OCI-LY1 (cell line): Measurements from ENCODE around the gene RNU1-2.
"Not testable (repeated sequence)": the region's sequence is repeated elsewhere in the genome, so short reads cannot be mapped to it uniquely, and the experiment has no call there.

Source experiments
- H2AFZ ChIP-seq: fragments of 200-600 bp; sonication (generic), shearing (Covaris generic); 2 replicates; pipeline ENCODE4 v1.6.0; 2014; ENCODE audit warnings: antibody characterized with exemption, mild to moderate bottlenecking, low read length
- H3F3A ChIP-seq: fragments of 200-600 bp; sonication (generic), shearing (Covaris generic); 2 replicates; pipeline ENCODE4 v1.6.0; 2014; ENCODE audit warnings: mild to moderate bottlenecking, antibody characterized with exemption, low read length, moderate library complexity; ENCODE audit not compliant: insufficient read depth
- H3K27ac ChIP-seq: fragments of 200-600 bp; sonication (generic); 2 replicates; pipeline ENCODE4 v1.5.1; 2014; ENCODE audit warnings: low read length, mixed run types, mild to moderate bottlenecking, low read depth; ENCODE audit not compliant: poor library complexity, severe bottlenecking
- H3K27me3 ChIP-seq: fragments of 200-600 bp; sonication (generic); 2 replicates; pipeline ENCODE4 v1.6.0; 2014; ENCODE audit warnings: antibody characterized with exemption, mild to moderate bottlenecking, low read length, moderate library complexity; ENCODE audit not compliant: insufficient read depth
- H3K36me3 ChIP-seq: fragments of 200-600 bp; sonication (generic); 2 replicates; pipeline ENCODE4 v1.6.1; 2014; ENCODE audit warnings: mild to moderate bottlenecking, antibody characterized with exemption, low read length, moderate library complexity, mixed read lengths; ENCODE audit not compliant: insufficient read depth
- H3K4me1 ChIP-seq: fragments of 200-600 bp; sonication (generic); 2 replicates; pipeline ENCODE4 v1.5.1; 2014; ENCODE audit warnings: mild to moderate bottlenecking, low read length, moderate library complexity; ENCODE audit not compliant: insufficient read depth, severe bottlenecking
- H3K4me2 ChIP-seq: fragments of 200-600 bp; sonication (generic), shearing (Covaris generic); 2 replicates; pipeline ENCODE4 v1.6.1; 2014; ENCODE audit warnings: low read length
- H3K4me3 ChIP-seq: fragments of 200-600 bp; sonication (generic); 2 replicates; pipeline ENCODE4 v1.5.1; 2014; ENCODE audit warnings: low read length, low read depth, mild to moderate bottlenecking, mixed read lengths; ENCODE audit not compliant: poor library complexity, severe bottlenecking
- H3K79me2 ChIP-seq: fragments of 200-600 bp; shearing (Covaris generic); 2 replicates; pipeline ENCODE4 v1.6.1; 2016; ENCODE audit warnings: mixed run types, low read length, mixed read lengths; ENCODE audit not compliant: insufficient read depth
- H3K9ac ChIP-seq: fragments of 200-600 bp; sonication (generic), shearing (Covaris generic); 2 replicates; pipeline ENCODE4 v1.6.1; 2014; ENCODE audit warnings: mild to moderate bottlenecking, low read length, mixed read lengths
- H3K9me2 ChIP-seq: fragments of 200-600 bp; sonication (generic), shearing (Covaris generic); 2 replicates; pipeline ENCODE4 v1.6.1; 2014; ENCODE audit warnings: low read depth, mild to moderate bottlenecking, low read length, mixed read lengths
- H3K9me3 ChIP-seq: fragments of 200-600 bp; shearing (Covaris generic); 2 replicates; pipeline ENCODE4 v1.6.1; 2014; ENCODE audit warnings: low read length, mixed read lengths
- H4K20me1 ChIP-seq: fragments of 200-600 bp; sonication (generic), shearing (Covaris generic); 2 replicates; pipeline ENCODE4 v1.6.0; 2016; ENCODE audit warnings: mild to moderate bottlenecking, low read length; ENCODE audit not compliant: insufficient read depth
- CTCF ChIP-seq: fragments of 200-600 bp; sonication (generic), shearing (Covaris generic); IDR thresholded peaks from 2 replicates; pipeline ENCODE4 v1.5.1; 2017; ENCODE audit warnings: mild to moderate bottlenecking, antibody characterized with exemption, low read length, moderate library complexity, mixed read lengths
- EZH2 ChIP-seq: fragments of 200-600 bp; sonication (generic), shearing (Covaris generic); IDR thresholded peaks from 2 replicates; pipeline ENCODE4 v1.8.0; 2017; ENCODE audit warnings: borderline replicate concordance, mixed run types, mild to moderate bottlenecking, antibody characterized with exemption, low read length, moderate library complexity, mixed read lengths

RNU1-2 gene

GRCh38 chr1:16915627-16915973 is 19.8 kb downstream of the RNU1-2 start:
- H2AFZ ChIP-seq: no peak overlapping the region
- H3K27ac ChIP-seq: no peak overlapping the region
- H3K4me2 ChIP-seq: no peak overlapping the region
- H3K79me2 ChIP-seq: no peaks in the 10 kb centered on the region
- TF ChIP-seq EZH2 (no peak), CTCF (no peak)
- H3F3A ChIP-seq: no peaks in the 10 kb centered on the region
- no peaks in the 10 kb centered on the region for H4K20me1 ChIP-seq
- H3K36me3 ChIP-seq: no peaks in the 10 kb centered on the region
- H3K4me1 ChIP-seq: peaks cover 19% of the 10 kb centered on the region
- no peak overlapping the region for H3K9ac ChIP-seq
- no peaks in the 10 kb centered on the region for H3K27me3 ChIP-seq
- H3K9me2 ChIP-seq: no peaks in the 10 kb centered on the region
- H3K9me3 ChIP-seq: no peaks in the 10 kb centered on the region
- no peak overlapping the region for H3K4me3 ChIP-seq

- H3K9ac ChIP-seq, H3K36me3 ChIP-seq, H3K9me3 ChIP-seq, H3F3A ChIP-seq, H3K4me2 ChIP-seq, H3K9me2 ChIP-seq, H3K27ac ChIP-seq, H3K4me3 ChIP-seq, H3K27me3 ChIP-seq, H4K20me1 ChIP-seq, H3K79me2 ChIP-seq, H2AFZ ChIP-seq: not testable (repeated sequence)
- H3K4me1 ChIP-seq: peaks cover 19% of the 10 kb centered on the region
Observed at GRCh38 chr1:16916036-16916880, 20.5 kb downstream of the RNU1-2 start.

GRCh38 chr1:16918371-16918770 is 22.6 kb downstream of the RNU1-2 start:
- Histone ChIP-seq H3K27ac (no peak overlapping the region), H3F3A (no peaks in the 10 kb centered on the region), H3K79me2 (no peaks in the 10 kb centered on the region), H4K20me1 (no peaks in the 10 kb centered on the region), H3K4me2 (no peak overlapping the region), H3K9ac (no peak overlapping the region), H2AFZ (no peak overlapping the region), H3K4me1 (peaks cover 17% of the 10 kb centered on the region), H3K9me2 (no peaks in the 10 kb centered on the region), H3K27me3 (no peaks in the 10 kb centered on the region), H3K36me3 (no peaks in the 10 kb centered on the region), H3K9me3 (no peaks in the 10 kb centered on the region), H3K4me3 (no peak overlapping the region)
- TF ChIP-seq CTCF (no peak), EZH2 (no peak)

GRCh38 chr1:16918936-16919665 is 23.3 kb downstream of the RNU1-2 start:
- H3K4me2 ChIP-seq, H3F3A ChIP-seq, H3K36me3 ChIP-seq, H3K79me2 ChIP-seq, H2AFZ ChIP-seq, H3K9ac ChIP-seq, H3K9me2 ChIP-seq, H3K27ac ChIP-seq, H4K20me1 ChIP-seq, H3K4me3 ChIP-seq, H3K9me3 ChIP-seq, H3K27me3 ChIP-seq: not testable (repeated sequence)
- H3K4me1 ChIP-seq: peaks cover 14% of the 10 kb centered on the region
